GM18873 (cell line): ENCODE measurements around the gene GABRP.
"Not testable (repeated sequence)": the region's sequence is repeated elsewhere in the genome, so short reads cannot be mapped to it uniquely, and the experiment has no call there.

Experiments used
- ATAC-seq: cut with Tn5 transposase; IDR thresholded peaks from one replicate; pipeline ENCODE4 v1.9.1; 2021; ENCODE audit warnings: mild to moderate bottlenecking, moderate library complexity, moderate number of reproducible peaks; ENCODE audit not compliant: unreplicated experiment, low FRiP score

GABRP gene

GRCh38 chr5:170788626-170789304, 5.2 kb downstream of the GABRP start:
- ATAC-seq: no peak

- ATAC-seq: no peak
Observed at GRCh38 chr5:170791325-170791954, 7.9 kb downstream of the GABRP start.

GRCh38 chr5:170792878-170793277, 9.4 kb downstream of the GABRP start:
- ATAC-seq: no peak

GRCh38 chr5:170795154-170795553, 11.6 kb downstream of the GABRP start:
- no peak for ATAC-seq

GRCh38 chr5:170805666-170806065, 22.1 kb downstream of the GABRP start:
- no peak for ATAC-seq

- no peak for ATAC-seq
Observed at GRCh38 chr5:170809551-170809950, 26.0 kb downstream of the GABRP start.

GRCh38 chr5:170811719-170812118, 28.2 kb downstream of the GABRP start:
- ATAC-seq: no peak

GRCh38 chr5:170813231-170813630, 29.7 kb downstream of the GABRP start:
- no peak for ATAC-seq

GRCh38 chr5:170817195-170817594, 33.7 kb downstream of the GABRP start:
- no peak for ATAC-seq

GRCh38 chr5:170818232-170818631, 34.7 kb downstream of the GABRP start:
- ATAC-seq: no peak

- ATAC-seq: no peak
Observed at GRCh38 chr5:170819824-170820223, 36.3 kb downstream of the GABRP start.

- no peak for ATAC-seq
Observed at GRCh38 chr5:170821257-170821800, 37.8 kb downstream of the GABRP start.

GRCh38 chr5:170826117-170826516, 42.6 kb downstream of the GABRP start:
- no peak for ATAC-seq

- ATAC-seq: no peak
Observed at GRCh38 chr5:170832241-170832640, 48.7 kb downstream of the GABRP start.

- not testable (repeated sequence) for ATAC-seq
Observed at GRCh38 chr5:170833981-170834380, 50.5 kb downstream of the GABRP start.

- no peak for ATAC-seq
Observed at GRCh38 chr5:170836226-170836625, 52.7 kb downstream of the GABRP start.

GRCh38 chr5:170843870-170844269, 60.3 kb downstream of the GABRP start:
- no peak for ATAC-seq

- no peak for ATAC-seq
Observed at GRCh38 chr5:170844651-170845050, 61.1 kb downstream of the GABRP start.

GRCh38 chr5:170846416-170846815, 62.9 kb downstream of the GABRP start:
- ATAC-seq: no peak

GRCh38 chr5:170846846-170847245, 63.3 kb downstream of the GABRP start:
- no peak for ATAC-seq

- no peak for ATAC-seq
Observed at GRCh38 chr5:170848033-170848432, 64.5 kb downstream of the GABRP start.

GRCh38 chr5:170849374-170849773, 65.8 kb downstream of the GABRP start:
- no peak for ATAC-seq
